HG02885 (cell line): ENCODE measurements around the gene GABRG3.

Experiments used
- ATAC-seq: cut with Tn5 transposase; IDR thresholded peaks from one replicate; pipeline ENCODE4 v1.9.1; 2021; ENCODE audit warnings: mild to moderate bottlenecking; ENCODE audit not compliant: unreplicated experiment, poor library complexity

GABRG3 gene

GRCh38 chr15:27483124-27483523 lies 512.1 kb downstream of the GABRG3 start:
- ATAC-seq, result no peak

DNA sequence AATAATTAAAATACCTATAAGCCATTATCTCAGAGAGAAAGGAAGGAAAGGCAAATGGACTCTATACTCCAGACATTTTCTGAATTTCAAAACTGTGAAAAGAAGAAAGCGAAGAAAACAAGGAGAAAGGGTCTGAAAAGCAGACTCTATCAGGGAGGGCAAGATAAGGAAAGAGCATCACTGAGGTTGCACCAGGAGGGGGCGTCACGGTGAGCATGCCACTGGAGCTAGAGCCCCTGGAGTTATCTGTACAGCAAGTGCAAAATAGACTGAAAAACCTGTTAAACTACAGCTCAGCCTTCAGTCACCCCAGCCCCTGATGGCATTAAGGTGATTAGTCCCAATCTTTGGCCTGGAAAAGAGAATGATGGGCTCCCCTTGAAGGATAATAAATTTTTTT lies 514.3 kb downstream of the GABRG3 start:
- ATAC-seq, result no peak

DNA sequence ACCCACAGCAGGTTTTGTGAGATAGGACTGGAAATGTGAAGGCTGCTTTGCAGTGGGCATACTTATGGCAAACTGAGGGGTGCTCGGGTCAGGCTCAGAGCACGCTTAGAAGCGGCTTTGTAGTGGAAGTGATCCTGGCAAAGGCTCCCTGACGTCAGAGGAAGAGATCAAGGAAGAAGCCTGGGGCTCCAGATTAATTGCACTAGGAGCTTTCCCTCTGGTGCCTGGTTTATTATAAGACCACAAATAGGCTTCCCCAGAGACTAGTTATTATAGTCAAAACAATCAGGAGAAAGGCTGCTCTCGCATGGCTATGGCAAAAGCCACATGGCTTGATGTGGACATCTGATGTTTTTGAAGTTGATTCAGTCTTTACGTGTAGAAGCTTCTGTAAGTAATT lies 515.1 kb downstream of the GABRG3 start:
- no peak for ATAC-seq

DNA sequence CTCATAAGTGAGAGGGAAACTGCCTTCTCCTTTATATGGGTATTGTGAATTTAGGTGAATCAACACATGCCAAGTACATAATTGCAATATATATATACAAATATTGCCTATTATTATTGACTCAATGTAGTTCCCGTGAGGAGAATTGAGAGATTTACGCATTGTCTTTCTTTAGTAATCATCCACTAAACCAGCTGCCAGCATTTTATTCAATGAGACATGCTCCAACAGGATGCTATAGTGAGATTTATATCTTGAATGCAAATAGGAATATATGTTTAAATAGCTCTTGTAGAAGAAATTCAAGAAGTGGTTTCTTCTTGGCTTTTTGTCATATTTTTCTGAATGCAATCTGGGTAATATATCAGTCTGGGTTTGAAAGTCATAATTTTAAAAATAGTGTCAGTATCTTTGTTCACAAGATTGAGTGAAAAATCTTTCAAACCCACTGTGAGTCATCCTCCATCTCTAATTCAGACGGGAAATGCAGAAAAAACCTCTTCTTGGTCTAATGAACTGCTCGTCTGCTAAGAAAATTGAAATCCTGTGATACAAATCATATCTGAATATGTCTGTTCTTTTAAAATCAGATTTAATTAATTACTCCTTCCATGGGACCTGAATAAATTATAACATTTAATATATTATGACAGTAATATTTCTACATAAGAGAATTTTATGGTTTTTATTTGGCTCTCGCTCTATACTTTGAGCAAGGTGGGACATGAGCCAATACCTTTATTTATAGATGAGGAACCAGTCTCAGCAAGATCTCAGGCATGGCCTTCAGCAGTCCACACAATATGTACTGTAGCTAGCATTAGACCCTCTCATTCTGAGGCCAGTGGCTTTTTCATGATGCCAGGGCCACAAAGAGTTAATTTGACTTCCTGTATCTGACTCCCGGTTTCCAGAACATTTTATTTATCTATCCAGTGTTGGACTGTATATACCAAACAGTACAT lies 516.0 kb downstream of the GABRG3 start:
- ATAC-seq, result no peak

GRCh38 chr15:27487846-27488245 lies 516.9 kb downstream of the GABRG3 start:
- ATAC-seq, result no peak

DNA sequence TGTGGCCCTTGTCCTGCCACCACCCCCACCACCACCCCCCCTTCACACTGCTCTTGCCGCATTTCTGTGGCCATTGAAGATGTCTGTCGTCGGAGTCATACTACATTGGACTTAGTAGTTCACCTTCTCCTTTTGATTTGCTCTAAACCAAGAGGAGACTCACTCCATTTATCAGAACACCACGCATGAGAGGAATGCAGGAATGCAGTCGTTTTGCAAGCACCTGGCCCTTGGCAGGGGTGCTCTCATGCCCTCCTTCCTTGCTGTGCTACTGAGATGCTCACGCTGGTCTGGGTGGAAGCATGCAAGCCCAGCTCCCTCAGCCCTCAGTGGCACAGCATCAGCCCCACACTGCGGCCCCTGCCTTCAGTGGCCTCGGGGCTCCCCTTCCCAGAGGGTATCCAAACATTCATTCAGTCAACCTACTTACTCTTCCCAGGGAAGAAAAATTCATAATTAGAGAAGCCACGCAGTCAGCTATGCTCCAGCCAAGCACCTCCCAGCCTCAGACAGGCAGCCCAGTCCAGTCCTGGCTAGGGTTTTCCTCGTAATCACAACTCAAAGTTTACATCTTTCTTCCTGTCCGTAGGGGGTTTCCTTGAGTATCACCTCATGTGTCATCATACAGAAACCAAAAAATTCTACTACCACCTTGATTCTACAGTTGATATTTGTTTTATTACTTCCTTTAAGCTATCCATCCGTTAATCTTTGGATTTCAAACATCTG lies 520.0 kb downstream of the GABRG3 start:
- no peak for ATAC-seq

GRCh38 chr15:27491666-27492621 lies 521.0 kb downstream of the GABRG3 start:
- ATAC-seq, result no peak

DNA sequence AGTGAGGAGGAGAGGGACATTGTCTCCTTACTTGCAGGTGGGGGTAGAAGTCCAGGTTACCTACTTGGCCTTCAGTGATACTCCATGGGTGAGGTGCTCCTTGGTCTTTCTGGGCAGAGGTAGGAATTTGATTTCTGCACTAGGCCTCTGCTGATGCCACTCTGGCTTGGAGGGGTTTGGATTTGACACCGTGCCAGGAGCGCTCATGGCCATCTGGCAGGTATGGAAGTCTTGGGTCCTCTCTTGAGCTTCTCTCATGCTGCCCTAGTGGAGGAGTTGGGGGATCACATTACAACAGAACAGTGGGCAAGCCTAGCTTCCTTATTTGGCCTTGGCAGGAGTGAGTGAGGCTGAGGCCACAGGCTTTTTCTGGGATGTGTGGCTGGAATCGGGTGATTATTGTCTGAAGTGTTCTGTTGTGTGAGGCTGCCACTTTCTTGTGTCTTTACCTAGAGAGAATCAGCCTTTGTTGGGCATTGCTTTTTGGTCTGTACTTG lies 525.0 kb downstream of the GABRG3 start:
- ATAC-seq, result no peak

DNA sequence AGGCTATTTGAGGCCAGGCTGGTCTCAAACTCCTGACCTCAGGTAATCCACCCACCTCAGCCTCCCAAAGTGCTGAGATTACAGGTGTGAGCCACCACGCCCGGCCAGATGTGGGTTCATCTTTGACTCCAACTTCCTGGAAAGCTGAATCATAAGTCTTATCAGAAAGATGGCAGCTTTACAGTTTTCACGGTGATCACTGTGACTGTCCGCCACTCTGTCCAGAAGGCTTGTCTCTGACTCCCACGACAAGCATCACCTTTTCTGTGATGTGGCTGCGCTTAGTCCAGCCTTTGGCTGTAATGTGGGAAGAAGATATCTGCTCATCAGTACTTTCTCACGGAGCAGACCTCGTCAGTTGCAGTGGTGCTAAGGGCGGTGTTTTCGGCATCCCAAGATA lies 527.7 kb downstream of the GABRG3 start:
- no peak for ATAC-seq

DNA sequence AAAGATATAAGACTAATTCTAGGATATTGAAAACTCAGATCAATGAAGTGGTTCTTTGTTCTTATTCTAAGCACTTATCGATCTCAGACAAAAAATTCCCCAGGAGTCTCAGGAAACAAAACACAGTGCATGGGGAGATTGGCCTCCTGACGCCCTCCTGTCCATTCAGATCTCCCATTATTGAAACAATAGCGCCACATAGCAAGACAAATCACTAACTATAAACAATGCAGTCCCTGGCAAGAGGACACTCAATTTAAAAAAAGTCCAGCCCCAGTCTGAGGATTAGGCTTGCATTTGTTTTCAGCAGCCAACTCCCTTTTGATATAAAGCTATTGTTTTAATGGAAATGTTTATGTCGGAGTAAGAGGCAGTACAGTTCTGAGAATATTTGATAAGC lies 528.2 kb downstream of the GABRG3 start:
- no peak for ATAC-seq

GRCh38 chr15:27499719-27500118 lies 528.7 kb downstream of the GABRG3 start:
- no peak for ATAC-seq

DNA sequence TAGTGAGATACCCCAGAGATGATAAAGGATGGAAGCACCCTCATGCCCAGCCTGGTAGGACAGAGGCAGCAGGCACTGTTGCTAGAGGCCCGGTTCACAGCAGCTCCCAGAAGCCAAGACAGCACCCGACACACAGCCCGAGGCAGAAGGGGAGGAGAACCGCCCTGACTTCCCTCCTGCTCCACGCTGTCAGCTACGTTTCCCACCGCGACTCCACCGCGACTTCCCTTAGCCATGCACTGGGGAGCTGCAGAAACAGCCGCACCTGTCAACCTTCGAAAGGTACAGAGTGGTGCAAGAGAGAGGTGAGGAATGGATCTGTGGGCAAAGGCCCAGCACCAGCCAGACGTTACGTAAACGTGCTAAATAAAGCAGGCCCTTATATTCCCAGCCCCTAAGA lies 529.2 kb downstream of the GABRG3 start:
- ATAC-seq, result no peak

- no peak for ATAC-seq
Measured at GRCh38 chr15:27506752-27507151, 535.8 kb downstream of the GABRG3 start.

- ATAC-seq, result no peak
Measured at GRCh38 chr15:27509014-27509413, 538.0 kb downstream of the GABRG3 start.

GRCh38 chr15:27512281-27513001 lies 541.5 kb downstream of the GABRG3 start:
- ATAC-seq, result no peak

DNA sequence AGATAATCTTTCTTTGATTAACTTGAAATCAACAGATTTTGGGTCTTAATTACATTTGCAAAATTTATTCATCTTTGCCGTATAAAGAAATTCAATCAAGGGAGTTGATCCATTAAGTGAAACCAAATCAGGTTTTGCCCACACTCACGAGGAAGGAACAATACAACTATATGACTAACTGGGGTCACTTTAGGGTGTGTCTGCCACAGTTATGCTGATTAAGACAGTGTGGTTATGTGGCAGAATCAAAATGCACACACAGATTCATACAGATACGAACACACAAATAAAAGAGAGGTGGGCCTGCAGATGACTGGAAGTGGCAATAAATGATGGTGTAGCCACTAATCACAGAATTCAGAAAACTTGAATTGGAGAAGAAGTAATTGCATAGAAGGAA lies 543.5 kb downstream of the GABRG3 start:
- no peak for ATAC-seq

DNA sequence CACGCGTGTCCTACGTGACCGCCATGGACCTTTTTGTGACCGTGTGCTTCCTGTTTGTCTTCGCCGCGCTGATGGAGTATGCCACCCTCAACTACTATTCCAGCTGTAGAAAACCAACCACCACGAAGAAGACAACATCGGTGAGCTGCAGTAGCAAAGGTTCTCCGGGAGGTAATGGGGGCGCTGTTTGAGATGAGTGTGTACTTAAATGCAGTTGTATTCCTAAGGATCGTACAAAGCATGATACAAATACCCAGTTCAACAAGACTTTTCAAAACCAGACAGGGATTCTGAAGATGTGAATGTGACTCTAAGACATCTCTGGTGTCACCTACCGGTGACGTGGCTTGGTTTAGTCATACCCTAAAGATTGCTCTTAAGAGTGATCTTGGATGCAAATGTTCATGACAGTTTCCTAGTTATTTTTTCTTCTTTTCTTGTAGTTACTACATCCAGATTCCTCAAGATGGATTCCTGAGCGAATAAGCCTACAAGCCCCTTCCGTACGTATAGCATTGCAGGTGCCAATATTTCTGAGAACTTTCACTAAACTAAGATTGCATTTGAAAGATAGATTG lies 556.6 kb downstream of the GABRG3 start:
- no peak for ATAC-seq

- no peak for ATAC-seq
Measured at GRCh38 chr15:27529399-27529798, 558.4 kb downstream of the GABRG3 start.

- ATAC-seq, result no peak
Measured at GRCh38 chr15:27530994-27531393, 560.0 kb downstream of the GABRG3 start.
